ENCODE data around the gene USP19. TPM values are rescaled to one million over a fixed set of nuclear protein-coding genes. Genes with fewer than 3 reads are reported as not detected.

USP19 gene
- total and polyA plus RNA-seq, 2 donors (not counting 1 experiment from before 2014, with no cell fraction given) = 73.5 to 87.3 TPM

DNA sequence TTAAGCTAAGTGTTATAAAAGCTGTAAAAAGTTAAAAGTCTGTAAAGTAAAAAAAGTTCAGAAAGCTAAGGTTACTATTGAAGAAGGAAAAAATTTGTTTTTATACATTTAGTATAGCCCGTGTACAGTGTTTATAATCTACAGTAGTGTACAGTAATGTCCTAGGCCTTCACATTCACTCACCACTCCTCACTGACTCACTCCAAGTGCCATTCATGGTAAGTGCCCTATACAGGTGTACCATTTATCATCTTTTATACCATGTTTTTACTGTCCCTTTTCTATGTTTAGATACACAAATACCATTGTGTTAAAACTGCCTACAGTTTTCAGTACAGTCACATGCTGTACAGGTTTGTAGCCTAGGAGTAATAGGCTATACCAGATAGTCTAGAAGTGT lies 36.7 kb upstream of the USP19 start:
- H3K9me3 Mint-ChIP-seq (ENCODE audit: insufficient read depth) = no peaks in the 10 kb centered on the region
- intact Hi-C loops (cut with micrococcal nuclease) = no loop called here
- Histone ChIP-seq H3K9ac (ENCODE audit: low read length) (no peak overlapping the region), H3K27me3 (replicated peaks in 1 of 4; ENCODE audit: control extremely low read depth in 1 of 4, control insufficient read depth in 3 of 4, insufficient read depth in 4 of 4, low read length in 3 of 4) (no peaks in the 10 kb centered on the region), H3K79me2 (ENCODE audit: control insufficient read depth, insufficient read depth, low read length) (no peaks in the 10 kb centered on the region), H3K4me3 (ENCODE audit: control extremely low read depth in 1 of 5, extremely low read depth in 1 of 5, insufficient read depth in 1 of 5, low read depth in 2 of 5, low read length in 4 of 5) (no peak overlapping the region), H3K27ac (ENCODE audit: low read length in 2 of 2) (no peak overlapping the region), H3K4me2 (replicated peaks; ENCODE audit: low read depth, low read length, poor library complexity, severe bottlenecking) (no peak overlapping the region), H4K20me1 (ENCODE audit: control insufficient read depth, insufficient read depth, low read length, poor library complexity, severe bottlenecking) (peaks cover 4% of the 10 kb centered on the region), H3K9me3 (ENCODE audit: control extremely low read depth in 1 of 3, control insufficient read depth in 2 of 3, insufficient read depth in 1 of 3, low read length in 2 of 3) (no peaks in the 10 kb centered on the region), H3K4me1 (ENCODE audit: control insufficient read depth in 2 of 2, insufficient read depth in 2 of 2, low read length in 2 of 2) (no peaks in the 10 kb centered on the region), H2AFZ (ENCODE audit: insufficient read depth, low read depth, low read length, poor library complexity, severe bottlenecking) (no peak overlapping the region), H3K36me3 (replicated peaks in 1 of 2; ENCODE audit: control extremely low read depth in 1 of 2, control insufficient read depth in 1 of 2, extremely low read depth in 1 of 2, insufficient read depth in 2 of 2, low read length in 1 of 2) (peaks cover 0 to 8% of the 10 kb centered on the region in 2 experiments)
- TF ChIP-seq, protein P1, sequence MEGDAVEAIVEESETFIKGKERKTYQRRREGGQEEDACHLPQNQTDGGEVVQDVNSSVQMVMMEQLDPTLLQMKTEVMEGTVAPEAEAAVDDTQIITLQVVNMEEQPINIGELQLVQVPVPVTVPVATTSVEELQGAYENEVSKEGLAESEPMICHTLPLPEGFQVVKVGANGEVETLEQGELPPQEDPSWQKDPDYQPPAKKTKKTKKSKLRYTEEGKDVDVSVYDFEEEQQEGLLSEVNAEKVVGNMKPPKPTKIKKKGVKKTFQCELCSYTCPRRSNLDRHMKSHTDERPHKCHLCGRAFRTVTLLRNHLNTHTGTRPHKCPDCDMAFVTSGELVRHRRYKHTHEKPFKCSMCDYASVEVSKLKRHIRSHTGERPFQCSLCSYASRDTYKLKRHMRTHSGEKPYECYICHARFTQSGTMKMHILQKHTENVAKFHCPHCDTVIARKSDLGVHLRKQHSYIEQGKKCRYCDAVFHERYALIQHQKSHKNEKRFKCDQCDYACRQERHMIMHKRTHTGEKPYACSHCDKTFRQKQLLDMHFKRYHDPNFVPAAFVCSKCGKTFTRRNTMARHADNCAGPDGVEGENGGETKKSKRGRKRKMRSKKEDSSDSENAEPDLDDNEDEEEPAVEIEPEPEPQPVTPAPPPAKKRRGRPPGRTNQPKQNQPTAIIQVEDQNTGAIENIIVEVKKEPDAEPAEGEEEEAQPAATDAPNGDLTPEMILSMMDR (IDR thresholded peaks at IDR 0.05) = no peak
- TF ChIP-seq EZH2 (IDR thresholded peaks at IDR 0.05; ENCODE audit: borderline replicate concordance, insufficient read depth, low read depth, low read length, poor library complexity, severe bottlenecking) = no peak
- no peak for DNase-seq
- H3K4me1 Mint-ChIP-seq = peaks cover 4% of the 10 kb centered on the region
- no peaks in the 10 kb centered on the region for H3K27me3 Mint-ChIP-seq
- ATAC-seq (ENCODE audit: low read depth) = no peak
- WGBS (ENCODE audit: insufficient coverage) = no CpG with 5 or more reads among the region's 1 CpG
- H3K27ac Mint-ChIP-seq = no peak overlapping the region
- ChIA-PET CTCF (interaction anchor here (0.6 to 6.1 kb wide), 6 partner anchors 8 to 255 kb away, joined by 3 to 69 read pairs (median 5); partner anchors contain the start of genes P4HTM and QRICH1), POLR2A (interaction anchor here (0.6 kb wide), 2 partner anchors 51 to 345 kb away, joined by 3 to 6 read pairs; no protein-coding TSS in a partner anchor)
- H3K4me3 Mint-ChIP-seq = no peak overlapping the region

DNA sequence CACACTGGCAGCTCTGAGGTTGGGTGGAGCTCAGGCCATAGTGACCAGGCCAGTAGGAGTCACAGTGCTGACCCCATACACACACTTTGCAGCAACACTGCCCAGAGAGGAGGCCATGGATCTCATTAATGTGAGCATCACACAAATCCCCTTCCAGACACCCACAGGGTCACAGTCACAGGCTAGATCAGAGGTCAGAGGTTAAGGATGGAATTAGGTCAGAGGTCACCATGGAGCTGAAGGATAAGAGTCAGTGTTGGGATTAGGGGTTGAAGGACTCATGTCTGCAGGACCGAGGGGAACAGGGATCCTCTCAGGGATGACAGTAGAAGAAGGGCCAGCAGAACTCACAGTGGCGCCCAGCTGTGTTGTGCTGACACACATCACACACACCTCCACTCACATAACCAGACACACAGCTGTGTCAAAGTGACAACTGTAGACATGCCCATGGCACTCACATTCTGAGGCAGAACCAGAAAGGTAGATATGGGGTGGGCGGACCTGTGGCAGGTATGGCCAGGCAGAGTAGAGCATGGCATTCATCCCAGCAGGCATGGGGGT lies 32.8 kb upstream of the USP19 start:
- 100% methylated on average over 1 of the region's 3 CpGs for WGBS (ENCODE audit: insufficient coverage)
- no peak overlapping the region for H3K27ac ChIP-seq (ENCODE audit: low read length in 2 of 2)
- POLR2A ChIA-PET = no interaction called here
- H2AFZ ChIP-seq (ENCODE audit: insufficient read depth, low read depth, low read length, poor library complexity, severe bottlenecking) = no peak overlapping the region
- ATAC-seq (ENCODE audit: low read depth) = no peak
- no peaks in the 10 kb centered on the region for H3K36me3 ChIP-seq (replicated peaks in 1 of 2; ENCODE audit: control extremely low read depth in 1 of 2, control insufficient read depth in 1 of 2, extremely low read depth in 1 of 2, insufficient read depth in 2 of 2, low read length in 1 of 2)
- Mint-ChIP-seq H3K27me3 (no peaks in the 10 kb centered on the region), H3K4me1 (peaks cover 2% of the 10 kb centered on the region), H3K4me3 (no peak overlapping the region), H3K27ac (no peak overlapping the region), H3K9me3 (ENCODE audit: insufficient read depth) (no peaks in the 10 kb centered on the region)
- no peaks in the 10 kb centered on the region for H4K20me1 ChIP-seq (ENCODE audit: control insufficient read depth, insufficient read depth, low read length, poor library complexity, severe bottlenecking)
- intact Hi-C loops (cut with micrococcal nuclease) = no loop called here
- TF ChIP-seq EZH2 (IDR thresholded peaks at IDR 0.05; ENCODE audit: borderline replicate concordance, insufficient read depth, low read depth, low read length, poor library complexity, severe bottlenecking) = no peak
- TF ChIP-seq, protein P1 (IDR thresholded peaks at IDR 0.05) = no peak
- DNase-seq = no peak
- no peak overlapping the region for H3K4me2 ChIP-seq (replicated peaks; ENCODE audit: low read depth, low read length, poor library complexity, severe bottlenecking)
- H3K27me3 ChIP-seq (replicated peaks in 1 of 4; ENCODE audit: control extremely low read depth in 1 of 4, control insufficient read depth in 3 of 4, insufficient read depth in 4 of 4, low read length in 3 of 4) = no peaks in the 10 kb centered on the region
- CTCF ChIA-PET = interaction anchor here (0.8 kb wide), 1 partner anchor 165 kb away, joined by 3 read pairs; no protein-coding TSS in a partner anchor
- H3K9ac ChIP-seq (ENCODE audit: low read length) = no peak overlapping the region
- H3K4me3 ChIP-seq (ENCODE audit: control extremely low read depth in 1 of 5, extremely low read depth in 1 of 5, insufficient read depth in 1 of 5, low read depth in 2 of 5, low read length in 4 of 5) = no peak overlapping the region
- H3K79me2 ChIP-seq (ENCODE audit: control insufficient read depth, insufficient read depth, low read length) = no peaks in the 10 kb centered on the region
- no peaks in the 10 kb centered on the region for H3K4me1 ChIP-seq (ENCODE audit: control insufficient read depth in 2 of 2, insufficient read depth in 2 of 2, low read length in 2 of 2)
- H3K9me3 ChIP-seq (ENCODE audit: control extremely low read depth in 1 of 3, control insufficient read depth in 2 of 3, insufficient read depth in 1 of 3, low read length in 2 of 3) = no peaks in the 10 kb centered on the region
